ENCODE results near the gene CASTOR1. TPM values are rescaled to one million over a fixed set of nuclear protein-coding genes. Genes with fewer than 3 reads are reported as not detected.

Gene CASTOR1
- polyA plus RNA-seq, 4 donors: 2.0 to 8.3 (median 4.6) TPM

DNA sequence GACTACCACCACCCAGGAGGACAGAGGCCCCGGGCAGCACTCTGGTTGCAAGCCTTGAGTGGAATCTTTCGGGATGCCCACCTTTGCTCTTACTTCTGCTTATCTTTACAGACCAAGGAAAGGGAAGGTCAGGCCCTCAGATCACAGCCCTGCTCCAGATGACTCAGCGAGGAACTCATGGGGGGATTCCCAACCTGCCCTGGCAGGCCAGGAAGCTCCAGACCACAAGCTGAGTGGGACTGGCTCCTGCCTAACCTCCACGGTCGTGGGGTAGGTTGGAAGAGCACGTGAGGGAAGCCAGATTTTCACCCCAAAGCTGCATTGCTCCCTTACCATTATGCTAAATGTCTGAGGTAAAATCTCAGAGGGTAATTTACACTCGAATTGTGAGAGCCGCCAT is 25.6 kb upstream of the CASTOR1 start:
- DNase-seq (no peak), FAIRE-seq (no peak)
- Histone ChIP-seq H3K4me3 (ENCODE audit: low read depth in 1 of 3, low read length in 3 of 3) (no peak overlapping the region), H3K36me3 (ENCODE audit: control insufficient read depth in 3 of 3, insufficient read depth in 2 of 3, low read depth in 1 of 3, low read length in 3 of 3) (peaks cover 0 to 40% (median 2%) of the 10 kb centered on the region in 3 donors), H3K27me3 (ENCODE audit: control insufficient read depth in 3 of 3, insufficient read depth in 3 of 3, low read length in 3 of 3) (no peaks in the 10 kb centered on the region), H3K4me1 (ENCODE audit: control insufficient read depth in 3 of 3, insufficient read depth in 2 of 3, low read depth in 1 of 3, low read length in 2 of 3) (peaks cover 7 to 17% (median 14%) of the 10 kb centered on the region in 3 donors), H3K27ac (ENCODE audit: low read depth in 1 of 3, low read length in 2 of 3) (peak overlapping the region in 1 of 3 donors; percentile 26), H3K9me3 (ENCODE audit: control insufficient read depth in 2 of 2, insufficient read depth in 1 of 2, low read depth in 1 of 2, low read length in 1 of 2) (no peaks in the 10 kb centered on the region)
- 58 to 87% (median 72%) methylated on average over 8 of the region's 8 CpGs for WGBS, 3 donors

DNA sequence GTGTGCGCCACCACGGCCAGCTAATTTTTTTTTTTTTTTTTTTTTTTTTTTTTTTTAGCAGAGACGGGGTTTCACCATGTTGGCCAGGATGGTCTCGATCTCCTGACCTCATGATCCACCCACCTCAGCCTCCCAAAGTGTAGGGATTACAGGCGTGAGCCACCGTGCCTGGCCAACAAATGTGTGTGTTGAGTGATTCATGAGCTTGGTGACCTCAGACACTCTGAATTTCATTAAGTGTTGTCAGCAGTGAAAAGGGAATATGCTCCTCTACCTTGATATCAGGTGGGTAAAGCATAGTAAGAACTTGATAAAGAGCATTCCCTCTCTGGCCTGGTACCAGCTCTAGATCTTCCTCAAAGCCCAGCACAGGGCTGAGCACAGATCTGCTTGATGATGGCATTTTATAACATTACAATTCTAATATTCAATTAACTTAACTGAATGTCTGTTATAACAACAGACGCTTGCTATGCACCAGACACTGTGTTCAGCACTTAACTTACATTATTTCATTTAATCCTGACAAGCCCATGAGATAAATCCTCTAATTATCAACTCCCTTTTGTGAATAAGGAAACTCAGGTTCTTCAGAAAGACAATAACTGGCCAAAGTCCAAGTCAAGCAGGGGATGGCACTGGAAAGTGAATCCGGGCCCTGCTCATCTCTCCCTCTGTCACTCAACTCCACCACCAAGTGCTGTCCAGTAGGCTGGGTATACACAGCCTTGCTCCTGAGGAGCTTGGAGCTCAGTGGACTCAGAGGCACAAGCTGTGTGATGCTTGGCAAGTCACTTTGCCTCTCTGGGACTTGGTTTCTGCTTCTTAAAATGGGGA is 24.4 kb upstream of the CASTOR1 start:
- Histone ChIP-seq H3K27ac (ENCODE audit: low read depth in 1 of 3, low read length in 2 of 3) (no peak overlapping the region), H3K9me3 (ENCODE audit: control insufficient read depth in 2 of 2, insufficient read depth in 1 of 2, low read depth in 1 of 2, low read length in 1 of 2) (no peaks in the 10 kb centered on the region), H3K4me3 (ENCODE audit: low read depth in 1 of 3, low read length in 3 of 3) (no peak overlapping the region), H3K27me3 (ENCODE audit: control insufficient read depth in 3 of 3, insufficient read depth in 3 of 3, low read length in 3 of 3) (no peaks in the 10 kb centered on the region), H3K36me3 (ENCODE audit: control insufficient read depth in 3 of 3, insufficient read depth in 2 of 3, low read depth in 1 of 3, low read length in 3 of 3) (peaks cover 0 to 34% (median 2%) of the 10 kb centered on the region in 3 donors), H3K4me1 (ENCODE audit: control insufficient read depth in 3 of 3, insufficient read depth in 2 of 3, low read depth in 1 of 3, low read length in 2 of 3) (peaks cover 7 to 23% (median 16%) of the 10 kb centered on the region in 3 donors)
- no peak for FAIRE-seq
- 58 to 78% (median 76%) methylated on average over 5 to 7 of the region's 8 CpGs for WGBS, 3 donors
- DNase-seq: peak; percentile 28 to 33

DNA sequence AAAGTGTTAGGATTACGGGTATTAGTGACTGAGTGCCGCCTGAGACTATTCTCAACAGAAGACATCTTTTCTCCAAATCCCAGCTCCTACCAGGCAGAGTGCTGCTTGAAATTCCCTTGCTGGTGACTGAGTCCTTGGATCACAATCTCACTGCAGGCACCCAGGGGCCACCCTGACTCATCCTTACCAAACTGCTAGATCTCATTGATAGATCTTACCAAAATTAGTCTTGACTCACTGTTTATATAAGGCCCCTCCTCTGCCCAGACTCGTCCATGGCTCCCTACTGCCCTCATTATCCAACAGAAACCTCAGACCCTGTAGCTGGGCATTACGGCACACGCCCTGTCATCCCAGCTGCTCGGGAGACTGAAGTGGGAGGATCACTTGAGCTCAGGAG is 22.7 kb upstream of the CASTOR1 start:
- WGBS, 3 donors: 75 to 84% (median 80%) methylated on average over 6 of the region's 6 CpGs
- H3K4me3 ChIP-seq (ENCODE audit: low read depth in 1 of 3, low read length in 3 of 3): no peak overlapping the region
- peak overlapping the region in 1 of 3 donors; percentile 11 for H3K27ac ChIP-seq (ENCODE audit: low read depth in 1 of 3, low read length in 2 of 3)
- no peaks in the 10 kb centered on the region for H3K27me3 ChIP-seq (ENCODE audit: control insufficient read depth in 3 of 3, insufficient read depth in 3 of 3, low read length in 3 of 3)
- DNase-seq: no peak
- peaks cover 0 to 28% (median 2%) of the 10 kb centered on the region in 3 donors for H3K36me3 ChIP-seq (ENCODE audit: control insufficient read depth in 3 of 3, insufficient read depth in 2 of 3, low read depth in 1 of 3, low read length in 3 of 3)
- peaks cover 7 to 23% (median 19%) of the 10 kb centered on the region in 3 donors for H3K4me1 ChIP-seq (ENCODE audit: control insufficient read depth in 3 of 3, insufficient read depth in 2 of 3, low read depth in 1 of 3, low read length in 2 of 3)
- H3K9me3 ChIP-seq (ENCODE audit: control insufficient read depth in 2 of 2, insufficient read depth in 1 of 2, low read depth in 1 of 2, low read length in 1 of 2): no peaks in the 10 kb centered on the region
- FAIRE-seq: no peak

DNA sequence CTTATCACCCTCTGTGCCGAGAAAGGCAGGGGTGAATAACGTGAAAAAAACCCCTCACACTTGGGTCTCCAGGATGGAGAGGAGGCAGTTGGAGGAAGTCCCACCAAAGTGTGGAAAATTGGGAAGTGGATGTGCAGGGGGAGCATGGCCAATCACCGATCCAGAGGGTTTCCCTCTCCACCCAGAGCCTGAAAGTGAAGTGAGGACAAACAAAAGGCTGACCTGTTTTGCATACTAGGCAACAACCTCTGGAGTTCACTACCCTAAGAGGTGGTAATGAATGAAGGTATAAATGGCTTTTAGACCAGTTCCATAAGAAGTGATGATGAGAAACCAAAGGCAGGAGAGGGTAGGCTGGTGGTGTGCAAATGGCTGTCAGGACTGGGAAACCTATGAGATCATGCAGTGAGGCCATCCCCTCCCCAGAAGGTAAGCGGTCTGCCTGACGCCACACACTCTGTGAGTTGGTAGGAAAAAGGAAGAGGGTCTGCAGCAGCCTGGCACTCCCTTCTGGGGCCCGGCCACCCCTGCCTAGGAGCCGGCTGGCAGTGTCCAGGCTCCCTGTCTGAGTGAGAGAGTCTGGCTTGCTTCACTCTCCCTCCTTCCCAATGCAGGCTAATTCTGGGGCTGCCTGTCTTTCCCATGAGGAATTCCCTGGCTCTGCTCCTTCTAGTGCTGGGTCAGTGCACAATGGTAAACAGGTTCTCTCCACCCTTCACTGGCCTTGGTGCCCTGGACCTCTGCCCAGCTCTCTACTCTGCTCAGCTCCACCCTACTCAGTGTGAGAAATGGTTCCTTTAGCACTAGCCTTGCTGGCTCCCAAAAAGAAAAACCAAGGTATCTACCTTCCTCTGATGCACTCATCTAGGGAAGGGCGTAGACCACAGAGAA is 21.8 kb upstream of the CASTOR1 start:
- FAIRE-seq (no peak), DNase-seq (peak in 1 of 2 donors; percentile 42)
- H3K27me3 ChIP-seq (ENCODE audit: control insufficient read depth in 3 of 3, insufficient read depth in 3 of 3, low read length in 3 of 3): no peaks in the 10 kb centered on the region
- peaks cover 0 to 28% (median 2%) of the 10 kb centered on the region in 3 donors for H3K36me3 ChIP-seq (ENCODE audit: control insufficient read depth in 3 of 3, insufficient read depth in 2 of 3, low read depth in 1 of 3, low read length in 3 of 3)
- H3K27ac ChIP-seq (ENCODE audit: low read depth in 1 of 3, low read length in 2 of 3): peak overlapping the region in 2 of 3 donors; percentile 27 to 79
- no peaks in the 10 kb centered on the region for H3K9me3 ChIP-seq (ENCODE audit: control insufficient read depth in 2 of 2, insufficient read depth in 1 of 2, low read depth in 1 of 2, low read length in 1 of 2)
- H3K4me1 ChIP-seq (ENCODE audit: control insufficient read depth in 3 of 3, insufficient read depth in 2 of 3, low read depth in 1 of 3, low read length in 2 of 3): peaks cover 7 to 25% (median 23%) of the 10 kb centered on the region in 3 donors
- no peak overlapping the region for H3K4me3 ChIP-seq (ENCODE audit: low read depth in 1 of 3, low read length in 3 of 3)
- 67 to 72% (median 68%) methylated on average over 8 of the region's 8 CpGs for WGBS, 3 donors

DNA sequence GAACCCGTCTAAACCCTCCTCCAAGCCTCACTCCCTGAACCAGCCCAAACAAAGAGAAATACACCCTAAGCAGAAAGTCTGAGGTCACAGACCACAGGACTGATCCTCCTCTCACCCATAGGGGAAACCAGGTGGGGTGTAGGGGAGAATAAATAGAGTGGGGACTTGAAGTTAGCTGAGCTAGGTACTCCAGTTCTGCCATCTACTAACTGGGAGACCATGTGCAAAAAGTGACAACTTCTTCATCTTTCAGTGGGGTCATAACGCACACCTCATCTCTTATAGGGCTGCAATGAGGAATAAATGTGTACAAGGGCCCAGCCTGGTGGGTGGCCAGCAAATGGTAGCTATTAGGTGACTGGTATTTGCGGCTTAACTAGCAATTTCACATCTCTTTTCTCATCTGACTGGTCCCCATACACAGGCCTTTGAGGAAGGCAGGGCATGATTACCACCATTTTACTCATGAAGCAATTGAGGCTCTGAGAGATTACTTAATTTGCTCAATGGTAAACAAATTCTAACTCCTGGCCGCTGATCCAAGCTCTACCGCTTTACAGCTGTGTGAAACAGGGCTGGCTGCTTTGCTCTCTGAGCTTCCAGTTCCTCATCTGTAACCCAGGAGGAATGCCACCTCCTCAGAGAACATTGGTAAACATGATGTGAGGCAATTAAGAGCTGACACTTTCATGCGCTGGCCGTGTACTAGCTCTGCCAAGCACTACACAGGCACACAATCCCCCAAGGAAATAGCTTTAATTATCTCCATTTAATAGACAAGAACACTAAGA is 20.8 kb upstream of the CASTOR1 start:
- Histone ChIP-seq H3K27me3 (ENCODE audit: control insufficient read depth in 3 of 3, insufficient read depth in 3 of 3, low read length in 3 of 3) (no peaks in the 10 kb centered on the region), H3K4me1 (ENCODE audit: control insufficient read depth in 3 of 3, insufficient read depth in 2 of 3, low read depth in 1 of 3, low read length in 2 of 3) (peaks cover 7 to 35% (median 23%) of the 10 kb centered on the region in 3 donors), H3K27ac (ENCODE audit: low read depth in 1 of 3, low read length in 2 of 3) (peak overlapping the region in 2 of 3 donors; percentile 27 to 79), H3K4me3 (ENCODE audit: low read depth in 1 of 3, low read length in 3 of 3) (no peak overlapping the region), H3K36me3 (ENCODE audit: control insufficient read depth in 3 of 3, insufficient read depth in 2 of 3, low read depth in 1 of 3, low read length in 3 of 3) (peaks cover 0 to 21% (median 2%) of the 10 kb centered on the region in 3 donors), H3K9me3 (ENCODE audit: control insufficient read depth in 2 of 2, insufficient read depth in 1 of 2, low read depth in 1 of 2, low read length in 1 of 2) (no peaks in the 10 kb centered on the region)
- FAIRE-seq (no peak), DNase-seq (peak in 1 of 2 donors; percentile 36)
- 50 to 61% (median 50%) methylated on average over 7 of the region's 7 CpGs for WGBS, 3 donors

DNA sequence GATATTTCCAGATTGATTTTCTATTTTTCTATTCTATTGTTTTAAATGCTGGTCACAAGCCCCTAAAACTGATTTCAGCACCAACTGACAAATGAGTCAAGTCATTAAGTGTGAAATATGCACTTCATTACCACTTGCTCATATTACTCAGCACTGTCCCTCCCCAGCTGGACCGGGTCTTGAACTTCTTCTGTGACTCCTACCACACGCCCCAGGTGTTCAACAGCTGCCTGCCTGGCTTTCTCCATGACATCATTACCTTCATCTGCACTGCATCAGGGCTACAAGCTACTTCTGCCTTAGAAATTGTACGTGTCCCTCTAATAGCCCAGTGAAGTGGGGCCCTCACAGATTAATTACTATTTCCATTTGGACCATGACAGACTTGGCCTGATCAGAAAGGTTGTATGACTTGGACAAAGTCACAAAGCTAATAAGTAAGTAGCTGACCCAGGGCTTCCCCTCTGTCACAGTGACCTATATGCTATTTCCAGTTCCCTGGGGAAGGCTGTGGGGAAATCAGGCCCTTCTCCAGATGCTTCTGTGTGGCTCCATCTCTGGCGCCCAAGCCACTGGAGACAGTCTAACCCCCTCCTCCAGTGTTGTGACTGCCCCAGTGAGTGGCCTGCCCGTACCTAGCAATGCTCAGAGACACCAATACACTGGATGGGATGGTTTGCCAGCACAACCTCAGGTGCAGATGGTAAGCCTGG is 19.4 kb upstream of the CASTOR1 start:
- H3K9me3 ChIP-seq (ENCODE audit: control insufficient read depth in 2 of 2, insufficient read depth in 1 of 2, low read depth in 1 of 2, low read length in 1 of 2): no peaks in the 10 kb centered on the region
- WGBS, 3 donors: 67 to 75% (median 74%) methylated on average over 5 of the region's 5 CpGs
- peak overlapping the region in 1 of 3 donors; percentile 38 for H3K27ac ChIP-seq (ENCODE audit: low read depth in 1 of 3, low read length in 2 of 3)
- peaks cover 0 to 24% (median 2%) of the 10 kb centered on the region in 3 donors for H3K36me3 ChIP-seq (ENCODE audit: control insufficient read depth in 3 of 3, insufficient read depth in 2 of 3, low read depth in 1 of 3, low read length in 3 of 3)
- peaks cover 7 to 45% (median 24%) of the 10 kb centered on the region in 3 donors for H3K4me1 ChIP-seq (ENCODE audit: control insufficient read depth in 3 of 3, insufficient read depth in 2 of 3, low read depth in 1 of 3, low read length in 2 of 3)
- H3K4me3 ChIP-seq (ENCODE audit: low read depth in 1 of 3, low read length in 3 of 3): no peak overlapping the region
- FAIRE-seq (no peak), DNase-seq (no peak)
- no peaks in the 10 kb centered on the region for H3K27me3 ChIP-seq (ENCODE audit: control insufficient read depth in 3 of 3, insufficient read depth in 3 of 3, low read length in 3 of 3)

DNA sequence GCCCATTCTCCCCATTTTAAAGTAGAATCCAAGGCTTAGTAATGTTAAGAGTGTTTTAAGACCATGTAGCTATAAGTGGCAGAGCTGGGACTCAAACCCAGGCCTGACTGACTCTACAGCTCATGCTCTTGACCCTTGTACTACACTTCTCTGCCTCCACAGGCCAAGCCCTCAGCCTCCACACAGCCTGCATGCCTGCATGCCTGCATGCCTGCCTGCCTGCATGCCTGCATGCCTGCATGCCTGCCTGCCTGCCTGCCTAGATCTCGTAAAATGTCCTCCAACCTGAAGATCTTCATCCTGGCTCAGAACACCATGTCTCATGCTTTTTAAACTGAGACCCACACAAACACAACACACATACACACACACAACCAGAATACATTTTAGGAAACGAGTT is 18.8 kb upstream of the CASTOR1 start:
- Histone ChIP-seq H3K27me3 (ENCODE audit: control insufficient read depth in 3 of 3, insufficient read depth in 3 of 3, low read length in 3 of 3) (no peaks in the 10 kb centered on the region), H3K27ac (ENCODE audit: low read depth in 1 of 3, low read length in 2 of 3) (peak overlapping the region in 1 of 3 donors; percentile 29), H3K4me1 (ENCODE audit: control insufficient read depth in 3 of 3, insufficient read depth in 2 of 3, low read depth in 1 of 3, low read length in 2 of 3) (peaks cover 7 to 45% (median 24%) of the 10 kb centered on the region in 3 donors), H3K36me3 (ENCODE audit: control insufficient read depth in 3 of 3, insufficient read depth in 2 of 3, low read depth in 1 of 3, low read length in 3 of 3) (peaks cover 0 to 30% (median 2%) of the 10 kb centered on the region in 3 donors), H3K4me3 (ENCODE audit: low read depth in 1 of 3, low read length in 3 of 3) (no peak overlapping the region), H3K9me3 (ENCODE audit: control insufficient read depth in 2 of 2, insufficient read depth in 1 of 2, low read depth in 1 of 2, low read length in 1 of 2) (no peaks in the 10 kb centered on the region)
- 77 to 87% (median 81%) methylated on average over 2 of the region's 2 CpGs for WGBS, 3 donors
- FAIRE-seq (no peak), DNase-seq (no peak)
